ENCODE results near the gene NME3.
"Not testable (repeated sequence)": the region's sequence is repeated elsewhere in the genome, so short reads cannot be mapped to it uniquely, and the experiment has no call there.

NME3 gene

DNA sequence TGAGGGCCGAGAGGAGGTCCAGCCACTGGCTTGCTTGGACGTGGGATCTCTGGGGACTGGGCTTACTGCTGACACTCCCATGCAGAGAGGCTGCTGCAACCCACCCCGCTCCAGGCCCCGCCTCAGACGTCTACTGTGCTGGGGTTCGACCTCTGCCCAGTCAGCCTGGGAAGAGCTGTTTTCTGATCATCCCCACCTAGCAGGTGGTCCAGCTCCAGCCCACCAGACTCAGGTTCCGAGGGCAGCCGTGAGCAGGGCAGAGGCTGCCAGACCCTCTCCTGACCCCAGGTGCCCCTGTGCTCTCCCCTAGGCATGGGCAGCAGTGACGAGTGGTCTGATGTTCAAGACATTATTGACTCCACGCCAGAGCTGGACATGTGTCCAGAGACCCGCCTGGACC, 23.4 kb downstream of the NME3 start:
- no peak for DNase-seq (ENCODE audit: low read depth in 2 of 2)

DNA sequence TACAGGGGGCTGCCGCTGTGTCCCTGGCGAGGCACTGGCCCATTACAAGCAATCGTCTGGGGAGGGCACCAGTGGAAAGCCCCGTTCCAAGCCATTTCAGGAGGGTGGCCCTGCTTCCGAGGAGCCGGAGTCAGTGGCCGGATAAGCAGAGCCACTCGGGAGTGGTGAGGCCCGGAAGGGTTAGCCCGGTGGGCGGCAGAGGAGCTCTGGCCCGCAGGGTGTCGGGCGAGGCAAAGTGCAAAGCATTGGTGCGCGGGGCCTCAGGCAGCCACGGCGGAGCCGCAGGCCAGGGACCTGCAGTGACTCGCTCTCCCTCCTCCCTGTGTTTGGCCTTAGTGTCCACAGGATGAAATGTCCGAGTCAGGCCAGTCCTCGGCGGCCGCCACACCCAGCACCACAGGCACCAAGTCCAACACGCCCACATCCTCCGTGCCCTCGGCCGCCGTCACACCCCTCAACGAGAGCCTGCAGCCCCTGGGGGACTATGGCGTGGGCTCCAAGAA, 24.6 kb downstream of the NME3 start:
- DNase-seq (ENCODE audit: low read depth in 2 of 2): no peak

DNA sequence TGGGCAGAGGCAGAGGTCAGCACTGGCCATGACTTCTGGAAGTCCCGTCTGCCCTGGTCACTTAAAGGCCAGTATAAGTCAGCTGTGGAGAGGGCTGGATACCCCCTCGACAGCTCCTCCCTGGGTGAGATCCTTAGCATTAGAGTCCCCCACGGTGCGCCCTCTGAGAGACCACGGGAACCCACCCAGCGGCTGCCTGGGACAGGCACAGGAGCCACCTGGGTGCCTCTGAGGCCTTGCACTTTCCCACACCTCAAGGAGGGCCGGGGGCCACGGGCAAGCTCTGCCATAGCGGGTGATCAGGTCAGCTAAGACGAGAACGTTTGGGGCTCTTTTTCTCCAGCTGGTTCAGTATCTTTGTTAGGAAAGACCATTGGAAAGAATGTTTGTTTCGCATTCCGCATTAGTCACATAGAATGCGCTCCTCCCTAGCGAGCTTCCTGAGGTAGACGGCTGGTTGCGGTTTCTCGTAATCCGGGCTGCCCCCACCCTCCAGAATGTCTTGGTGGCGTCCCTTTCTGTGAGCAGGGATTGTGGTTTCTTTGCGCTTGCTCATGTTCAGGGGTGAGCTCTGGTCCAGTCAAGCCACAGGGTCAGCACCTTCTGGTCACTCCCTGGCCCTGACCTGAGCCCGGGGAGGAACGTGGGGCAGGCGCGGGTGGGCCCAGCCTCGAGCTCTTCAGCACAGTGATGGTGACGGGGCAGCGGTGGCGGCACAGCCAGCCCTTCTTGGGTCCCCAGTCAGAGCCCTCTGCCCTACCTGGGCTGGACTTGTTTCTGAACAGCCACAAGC, 25.2 kb downstream of the NME3 start:
- DNase-seq (ENCODE audit: low read depth in 2 of 2): no peak

DNA sequence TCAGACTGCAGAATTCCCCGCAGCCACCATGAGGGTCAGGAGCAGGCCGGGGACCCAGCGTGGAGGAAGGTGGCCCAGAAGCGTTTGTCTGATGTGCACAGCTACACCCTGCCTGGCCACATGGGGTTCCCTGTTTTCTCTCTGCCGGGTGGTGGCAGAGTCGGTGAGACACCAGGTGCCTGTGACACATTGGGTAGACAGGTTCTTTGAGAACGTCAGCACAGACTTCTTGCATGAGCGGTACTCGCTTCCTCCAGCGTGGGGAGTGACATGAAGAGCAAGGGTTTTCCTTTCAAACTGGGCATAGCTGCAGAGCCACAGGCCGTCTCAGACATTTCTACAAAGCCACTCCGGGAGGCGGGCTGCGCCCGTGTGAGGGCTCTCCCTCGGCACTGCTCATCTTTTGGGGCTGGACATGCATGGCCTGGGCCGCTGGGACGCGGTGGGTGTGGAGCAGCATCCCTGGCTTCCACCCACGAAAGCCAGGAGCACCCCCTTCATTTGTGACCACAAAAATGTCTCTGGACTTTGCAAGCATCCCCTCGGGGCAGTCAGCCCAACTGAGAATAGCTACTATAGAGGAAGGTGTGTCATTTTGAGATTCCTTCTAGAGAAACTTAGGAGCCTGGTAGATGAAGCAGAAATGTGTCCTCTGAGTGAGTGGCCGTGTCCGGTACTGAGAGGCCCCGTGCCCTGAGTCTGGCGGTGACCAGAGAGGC, 26.0 kb downstream of the NME3 start:
- no peak for DNase-seq (ENCODE audit: low read depth in 2 of 2)

DNA sequence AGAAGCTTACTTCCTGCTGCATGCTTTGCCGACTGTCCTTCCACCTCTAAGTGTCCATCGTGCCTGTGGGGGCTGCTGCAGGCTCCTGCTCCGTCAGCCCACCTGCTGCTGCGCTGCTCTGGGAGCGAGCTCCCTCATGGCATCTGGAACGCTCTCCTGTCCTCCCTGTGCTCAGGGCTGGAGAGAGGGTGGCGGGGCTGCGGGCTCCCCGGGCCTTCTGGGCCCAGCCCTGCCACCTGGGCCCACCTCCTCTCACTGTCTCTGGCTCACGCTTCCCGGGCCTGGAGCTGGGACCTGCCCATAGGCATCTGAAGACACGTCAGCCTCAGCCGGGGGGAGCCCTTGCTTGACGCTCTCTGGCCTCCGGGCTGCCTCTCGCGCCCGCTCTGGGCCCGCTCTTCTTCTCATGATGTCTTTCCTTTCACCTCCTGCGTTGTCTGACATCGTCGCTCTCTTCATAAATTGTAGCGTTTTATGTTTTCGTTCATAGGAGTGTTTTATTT, 27.0 kb downstream of the NME3 start:
- no peak for DNase-seq (ENCODE audit: low read depth in 2 of 2)

DNA sequence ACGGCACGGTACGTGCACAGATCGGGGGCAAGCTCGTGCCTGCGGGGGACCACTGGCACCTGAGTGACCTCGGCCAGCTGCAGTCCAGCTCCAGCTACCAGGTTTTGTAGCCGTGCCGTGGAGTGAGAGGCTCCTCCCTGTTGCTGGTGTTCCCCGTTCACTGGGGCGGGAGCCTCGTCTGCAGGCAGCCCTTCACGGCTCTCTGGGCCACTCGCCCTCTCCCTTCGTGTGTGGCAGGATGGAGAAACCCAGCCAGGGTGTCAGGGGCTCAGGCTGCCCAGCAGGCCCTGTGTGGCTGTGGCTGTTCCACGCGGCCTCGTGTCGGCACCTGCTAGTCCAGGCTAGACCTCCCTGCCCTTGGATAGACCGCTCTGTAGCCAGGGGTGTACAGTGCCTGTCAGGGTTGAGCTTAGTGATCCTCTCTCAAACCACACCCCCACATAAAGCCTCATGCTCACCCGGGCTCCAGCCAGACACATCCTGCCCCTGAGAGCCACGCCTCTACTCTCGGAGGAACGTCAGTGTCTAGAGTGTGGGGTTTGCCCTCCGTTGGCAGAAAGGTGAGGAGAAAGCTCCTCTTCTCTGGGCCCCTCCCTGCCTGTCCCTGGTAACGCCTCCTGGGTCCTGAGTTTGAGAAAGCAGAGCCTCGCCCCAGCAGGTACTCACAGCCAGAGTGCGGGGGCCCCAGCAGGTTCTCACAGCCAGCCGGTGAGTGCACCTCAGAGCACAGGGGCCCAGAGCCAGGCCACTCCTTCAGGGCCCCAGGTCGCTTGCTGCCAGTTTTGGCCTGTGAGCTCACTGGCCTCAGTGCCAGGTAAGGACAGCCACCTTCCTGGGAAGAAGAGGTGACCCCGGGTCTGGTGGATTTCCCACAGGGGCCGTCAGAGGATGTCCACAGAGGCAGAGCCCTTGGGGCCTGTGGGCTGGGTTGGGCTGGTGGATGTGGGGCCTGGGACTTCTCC, 27.7 kb downstream of the NME3 start:
- no peak for DNase-seq (ENCODE audit: low read depth in 2 of 2)

DNA sequence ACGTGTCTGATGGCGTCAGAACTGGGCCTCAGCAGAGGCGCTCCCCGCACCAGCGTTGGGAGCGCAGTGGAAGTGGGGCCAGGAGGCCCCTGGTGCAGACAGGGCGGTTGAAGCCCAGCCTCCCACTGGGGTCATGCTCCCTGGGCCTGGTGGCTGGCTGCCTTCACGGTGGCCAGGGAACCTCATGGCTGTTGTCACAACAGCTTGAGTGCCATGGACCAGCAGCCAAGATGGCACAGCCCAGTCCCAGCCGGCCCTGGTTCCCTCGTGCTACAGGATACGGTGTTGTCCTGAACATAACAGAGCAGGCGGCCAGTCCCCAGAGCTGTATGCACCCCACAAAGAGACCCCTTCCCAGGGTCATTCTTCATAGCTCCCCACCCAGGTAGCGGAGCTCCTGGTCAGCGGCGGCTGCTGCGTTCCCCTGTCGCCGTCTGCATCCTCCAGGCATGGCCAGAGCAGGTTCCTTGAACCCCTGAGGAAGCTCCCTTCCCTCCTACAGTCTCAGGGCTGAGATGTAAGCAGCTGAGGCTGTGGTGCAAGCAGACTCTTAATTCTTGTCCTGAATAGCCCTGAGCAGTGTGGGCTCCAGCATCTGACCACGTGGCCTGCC, 29.7 kb downstream of the NME3 start:
- no peak for DNase-seq (ENCODE audit: low read depth in 2 of 2)

DNA sequence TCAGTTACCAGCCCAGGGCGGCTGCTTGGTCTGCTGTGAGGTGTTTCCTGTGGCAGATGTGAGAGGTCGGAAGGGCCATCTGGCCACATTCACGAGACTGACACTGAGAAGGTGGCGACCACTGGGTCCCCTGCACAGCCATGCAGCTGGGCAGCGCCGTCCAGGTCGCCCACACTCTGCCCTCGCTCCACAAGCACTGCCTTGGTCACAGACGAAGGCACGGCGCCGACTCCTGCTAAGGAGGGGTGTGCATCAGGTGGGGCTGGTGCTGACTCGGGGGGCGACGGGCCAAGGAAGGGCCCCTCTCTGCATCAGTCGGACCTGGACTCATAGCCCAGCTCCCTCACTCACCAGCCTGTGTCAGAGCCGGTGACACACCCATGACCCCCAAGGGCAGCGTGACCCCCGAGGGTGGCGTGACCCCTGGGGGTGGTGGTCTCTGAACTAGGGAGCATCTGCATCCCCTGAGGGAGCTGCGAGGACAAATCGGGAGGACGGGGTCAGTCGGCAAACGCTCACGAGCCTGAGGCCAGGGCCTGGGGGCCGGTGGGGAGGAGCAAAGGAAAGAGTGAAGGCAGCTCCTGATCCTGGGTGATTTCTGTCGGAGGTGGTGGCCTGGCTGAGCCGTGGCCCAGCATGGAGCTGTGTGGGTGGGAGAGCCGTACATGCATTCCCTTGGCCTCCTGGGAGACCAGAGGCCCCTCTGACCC, 30.4 kb downstream of the NME3 start:
- DNase-seq (ENCODE audit: low read depth in 2 of 2): no peak

DNA sequence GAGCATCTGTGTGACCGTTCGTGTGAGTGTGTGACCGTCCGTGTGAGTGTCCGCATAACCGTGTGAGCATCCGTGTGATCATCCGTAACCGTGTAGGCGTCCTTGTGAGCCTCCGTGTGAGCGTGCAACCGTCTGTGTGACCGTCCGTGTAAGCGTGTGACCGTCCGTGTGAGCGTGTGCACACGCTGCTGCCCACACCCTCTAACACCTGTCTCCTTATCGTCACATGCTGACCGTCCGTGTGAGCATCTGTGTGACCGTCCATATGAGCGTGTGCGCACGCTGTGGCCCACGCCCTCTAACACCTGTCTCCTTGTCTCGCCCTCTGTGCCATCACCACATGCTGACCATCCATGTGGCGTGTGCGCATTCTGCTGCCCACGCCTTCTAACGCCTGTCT, 31.1 kb downstream of the NME3 start:
- DNase-seq (ENCODE audit: low read depth in 2 of 2): no peak

DNA sequence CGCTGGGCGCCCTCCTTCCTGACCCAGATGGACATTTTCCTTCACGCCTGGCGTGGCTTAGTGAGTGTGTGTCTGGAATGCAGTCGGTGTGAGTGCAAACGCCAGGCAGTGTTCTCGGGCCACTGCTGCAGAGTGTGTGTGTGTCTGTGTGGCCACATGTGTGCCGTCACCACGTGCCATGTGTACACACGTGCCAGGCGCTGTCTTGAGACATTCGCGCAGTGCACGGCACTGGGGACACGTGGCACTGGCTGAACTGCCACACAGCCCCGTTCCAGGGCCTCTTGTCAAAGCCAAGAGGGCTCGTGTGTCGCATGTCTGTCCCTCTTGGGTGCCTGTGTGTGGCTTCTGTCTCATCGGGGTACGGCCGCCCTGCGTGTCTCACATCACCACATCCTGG, 36.5 kb downstream of the NME3 start:
- no peak for DNase-seq (ENCODE audit: low read depth in 2 of 2)

DNA sequence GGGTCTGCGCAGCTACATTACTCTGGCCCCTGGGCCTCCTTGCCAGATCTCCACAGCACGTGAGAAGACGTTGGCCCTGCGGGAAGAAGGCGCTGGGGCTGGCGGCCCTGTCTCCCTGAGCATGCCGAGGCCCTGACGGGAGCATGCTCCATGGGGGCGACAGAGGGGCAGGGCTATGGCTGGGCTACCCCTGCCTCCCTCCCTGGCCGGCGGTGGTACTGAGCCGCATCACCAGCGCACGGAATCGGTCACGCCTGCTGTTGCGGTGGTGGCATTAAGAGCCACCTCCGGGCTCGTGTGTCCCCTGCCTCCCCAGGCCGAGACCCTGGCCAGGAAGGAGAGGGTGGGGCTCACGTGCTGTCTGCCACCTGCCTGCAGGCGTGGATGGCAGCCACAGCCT, 37.2 kb downstream of the NME3 start:
- DNase-seq (ENCODE audit: low read depth in 2 of 2): no peak

DNA sequence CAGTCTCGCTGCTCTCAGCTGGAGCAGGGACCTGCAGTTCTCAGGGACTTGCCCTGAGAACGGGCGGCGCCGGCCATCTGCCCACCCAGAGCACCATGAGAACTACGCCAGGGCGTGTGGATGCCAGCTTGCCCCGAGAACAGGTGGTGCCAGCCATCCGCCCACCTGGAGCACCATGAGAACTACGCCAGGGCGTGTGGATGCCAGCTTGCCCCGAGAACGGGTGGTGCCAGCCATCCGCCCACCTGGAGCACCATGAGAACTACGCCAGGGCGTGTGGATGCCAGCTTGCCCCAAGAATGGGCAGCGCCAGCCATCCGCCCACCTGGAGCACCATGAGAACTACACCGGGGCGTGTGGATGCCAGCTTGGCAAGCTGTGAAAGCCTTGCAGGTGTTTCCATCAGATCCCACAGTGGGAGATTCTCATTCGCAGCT, 38.8 kb downstream of the NME3 start:
- not testable (repeated sequence) for DNase-seq (ENCODE audit: low read depth in 2 of 2)

DNA sequence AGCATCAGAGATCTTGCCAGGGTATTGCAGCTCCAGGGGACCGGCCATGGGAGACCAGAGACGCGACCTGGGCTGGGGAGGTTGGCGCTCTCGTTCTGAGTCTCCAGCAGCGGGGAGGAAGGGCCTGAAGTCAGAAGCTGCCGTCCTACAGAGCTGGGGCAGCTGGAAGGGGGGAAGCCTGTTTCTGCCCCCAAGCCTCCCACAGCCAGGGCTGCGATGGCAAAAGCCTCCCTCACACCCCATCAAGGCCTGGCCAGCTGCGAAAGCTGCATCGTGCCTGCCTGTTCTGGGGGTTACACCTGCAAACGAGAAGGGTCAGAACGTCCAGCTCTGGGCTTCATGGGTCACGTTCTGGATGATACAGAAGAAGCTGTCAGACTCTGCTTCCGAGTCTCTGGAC, 39.3 kb downstream of the NME3 start:
- DNase-seq (ENCODE audit: low read depth in 2 of 2): no peak

DNA sequence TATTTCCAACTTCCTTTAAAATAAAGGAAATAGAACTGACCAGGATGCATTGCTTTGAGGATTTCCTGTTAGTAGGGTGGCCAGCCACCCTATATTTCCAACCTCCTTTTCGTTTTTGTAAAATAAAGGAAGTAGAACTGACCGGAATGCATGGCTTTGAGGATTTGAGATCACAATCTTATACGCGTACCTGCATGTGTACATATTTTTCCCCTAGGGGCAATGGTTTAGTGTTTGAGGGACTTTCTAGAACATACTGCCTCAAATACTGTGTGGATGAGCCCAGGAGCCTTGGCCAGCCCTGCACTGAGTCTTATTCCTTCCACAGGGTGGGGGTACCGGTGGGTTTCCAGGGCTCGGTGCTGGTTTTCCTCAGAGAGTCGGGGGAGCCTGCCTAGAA, 39.7 kb downstream of the NME3 start:
- DNase-seq (ENCODE audit: low read depth in 2 of 2): no peak

DNA sequence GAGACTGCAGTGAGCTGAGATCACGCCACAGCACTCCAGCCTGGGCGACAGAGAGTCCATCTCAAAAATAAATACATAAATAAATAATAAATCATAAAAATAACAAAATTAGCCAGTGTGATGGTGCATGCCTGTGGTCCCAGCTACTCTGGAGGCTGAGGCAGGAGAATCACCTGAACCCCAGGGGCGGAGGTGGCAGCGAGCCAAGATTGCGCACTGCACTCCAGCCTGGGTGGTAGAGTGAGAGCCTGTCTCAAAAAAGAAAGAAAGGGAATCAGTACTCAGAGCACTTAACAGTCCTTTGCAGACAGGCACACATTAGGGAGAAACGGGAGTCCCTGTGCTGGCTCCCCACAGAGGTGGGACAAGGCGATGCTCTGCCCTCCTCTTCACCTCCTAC, 40.3 kb downstream of the NME3 start:
- no peak for DNase-seq (ENCODE audit: low read depth in 2 of 2)

DNA sequence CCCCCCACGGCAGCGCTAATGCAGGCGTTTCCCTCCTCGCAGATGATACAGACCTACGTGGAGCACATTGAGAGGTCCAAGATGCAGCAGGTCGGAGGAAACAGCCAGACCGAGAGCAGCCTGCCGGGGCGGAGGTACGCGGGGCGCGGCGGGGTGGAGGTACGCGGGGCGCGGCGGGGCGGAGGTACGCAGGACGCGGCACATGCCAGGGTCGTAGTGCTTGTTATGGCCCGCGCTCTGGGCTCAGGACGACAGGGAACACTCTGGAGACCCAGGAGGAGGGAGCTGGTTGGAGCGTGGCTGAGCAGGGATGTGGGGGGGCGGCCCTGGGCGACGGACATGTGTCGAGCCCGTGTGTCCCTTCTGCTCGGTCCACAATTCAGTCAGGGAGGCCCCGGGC, 41.9 kb downstream of the NME3 start:
- no peak for DNase-seq (ENCODE audit: low read depth in 2 of 2)

DNA sequence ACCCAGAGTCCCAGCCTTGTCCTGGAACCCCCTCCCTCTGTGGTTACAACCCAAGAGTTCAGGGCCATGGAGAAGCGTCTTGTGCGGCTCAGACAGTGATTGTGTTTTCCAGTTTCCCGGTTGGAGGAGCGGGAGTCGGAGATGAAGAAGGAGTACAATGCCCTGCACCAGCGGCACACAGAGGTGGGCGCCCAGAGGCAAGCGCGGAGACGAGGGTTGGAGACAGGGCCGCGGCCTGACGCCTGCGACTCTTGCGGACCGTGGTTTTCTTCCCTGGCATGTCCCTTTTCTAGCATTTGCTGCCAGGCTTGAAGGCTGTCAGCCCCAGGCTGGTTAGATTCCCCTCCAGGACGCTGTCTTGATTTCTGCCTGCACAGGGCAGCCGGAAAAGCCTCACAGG, 42.3 kb downstream of the NME3 start:
- DNase-seq (ENCODE audit: low read depth in 2 of 2): no peak

DNA sequence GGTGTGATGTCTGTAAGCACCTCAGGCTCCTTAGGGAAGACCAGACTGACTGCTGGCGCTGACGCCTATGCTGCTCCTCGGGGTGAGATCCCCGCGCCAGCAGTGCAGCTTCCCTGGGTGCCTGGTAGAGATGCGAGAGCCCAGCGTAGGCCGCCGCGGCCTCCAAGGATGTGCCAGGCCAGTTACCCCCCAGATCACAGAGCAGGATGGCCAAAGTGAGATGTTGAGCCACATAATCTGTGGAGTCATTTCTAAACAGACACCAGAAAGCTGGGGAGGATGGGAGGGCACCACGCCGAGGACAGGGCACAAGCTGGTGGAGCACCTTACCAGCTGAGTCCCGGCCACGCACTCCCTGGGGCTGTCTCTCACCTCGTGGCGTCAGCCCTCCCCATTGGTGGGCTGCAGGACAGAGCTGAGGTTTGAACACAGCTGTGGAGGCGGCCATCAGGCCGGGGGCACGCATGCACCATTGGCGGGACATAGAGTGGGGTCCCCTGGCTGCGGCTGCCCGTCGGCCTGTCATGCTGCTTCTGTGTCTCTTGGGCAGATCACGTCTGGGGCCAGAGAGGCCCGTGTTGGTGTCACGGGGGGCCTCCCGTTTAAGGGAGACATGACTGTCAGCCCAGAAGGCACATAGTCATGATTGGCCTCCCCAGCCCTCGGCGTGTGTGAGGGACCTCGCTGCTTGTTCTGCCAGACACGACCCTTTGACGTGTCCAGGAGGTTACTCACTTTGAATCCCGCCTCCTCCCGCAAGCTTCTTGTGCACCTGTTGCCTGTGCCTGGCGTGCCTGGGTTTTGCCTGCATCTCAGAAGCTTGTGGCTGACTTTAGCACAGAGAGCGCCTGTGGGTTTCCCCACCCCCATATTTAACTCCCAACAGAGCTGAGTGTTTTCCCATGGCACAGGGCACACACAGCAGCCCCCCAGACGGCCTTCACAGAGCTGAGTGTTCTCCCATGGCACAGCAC, 43.4 kb downstream of the NME3 start:
- DNase-seq (ENCODE audit: low read depth in 2 of 2): no peak

DNA sequence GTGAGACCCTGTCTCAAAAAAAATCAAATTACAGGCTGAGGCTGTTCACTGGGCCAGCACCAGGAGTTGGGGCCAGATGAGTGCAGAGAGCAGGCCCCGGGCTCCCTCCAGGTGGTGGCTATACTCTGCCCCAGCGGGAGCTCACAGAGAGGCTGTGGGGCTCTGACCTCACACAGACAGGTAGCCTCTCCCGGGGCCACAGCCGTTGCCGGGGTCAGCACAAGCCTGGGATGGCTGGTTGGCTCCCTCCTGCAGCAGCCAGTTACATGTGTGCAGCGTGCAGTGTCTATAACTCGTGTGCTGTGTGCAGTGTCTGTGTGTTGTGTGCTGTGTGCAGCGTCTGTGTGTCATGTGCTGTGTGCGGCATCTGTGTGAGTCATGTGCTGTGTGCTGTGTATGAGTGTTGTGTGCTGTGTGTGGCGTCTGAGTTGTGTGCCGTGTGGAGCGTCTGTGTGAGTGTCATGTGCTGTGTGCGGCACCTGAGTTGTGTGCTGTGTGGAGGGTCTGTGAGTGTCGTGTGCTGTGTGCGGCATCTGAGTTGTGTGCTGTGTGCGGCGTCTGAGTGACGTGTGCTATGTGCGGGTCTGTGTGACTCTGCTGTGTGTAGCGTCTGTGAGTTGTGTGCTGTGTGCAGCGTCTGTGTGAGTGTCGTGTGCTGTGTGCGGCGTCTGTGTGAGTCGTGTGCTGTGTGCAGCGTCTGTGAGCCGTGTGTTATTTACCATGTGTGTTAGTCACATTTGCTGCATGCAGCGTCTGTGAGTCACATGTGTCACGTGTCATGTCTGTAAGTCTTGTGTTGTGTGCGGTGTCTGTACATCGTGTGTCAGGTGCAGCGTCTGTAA, 44.5 kb downstream of the NME3 start:
- DNase-seq (ENCODE audit: low read depth in 2 of 2): no peak
